KMS-11 (cell line): ENCODE data around the gene AP1B1.
"Not testable (repeated sequence)": the region's sequence is repeated elsewhere in the genome, so short reads cannot be mapped to it uniquely, and the experiment has no call there.

Experiments
- H2AFZ ChIP-seq: fragments of 200-600 bp; sonication (generic); 2 replicates; pipeline ENCODE4 v1.6.1; 2016; ENCODE audit warnings: antibody characterized with exemption, mixed run types, low read depth
- H3K27ac ChIP-seq: fragments of 200-600 bp; sonication (generic); 2 replicates; pipeline ENCODE4 v1.6.1; 2016; ENCODE audit warnings: mild to moderate bottlenecking, mixed run types
- H3K27me3 ChIP-seq: fragments of 200-600 bp; sonication (generic); 2 replicates; pipeline ENCODE4 v1.6.1; 2017; ENCODE audit warnings: mild to moderate bottlenecking, low read depth, mixed run types, moderate library complexity; ENCODE audit not compliant: insufficient read depth
- H3K36me3 ChIP-seq: fragments of 200-600 bp; sonication (generic); 2 replicates; pipeline ENCODE4 v1.6.1; 2017; ENCODE audit warnings: mild to moderate bottlenecking, mixed run types; ENCODE audit not compliant: insufficient read depth
- H3K4me1 ChIP-seq: fragments of 200-600 bp; sonication (generic); 2 replicates; pipeline ENCODE4 v1.6.1; 2016; ENCODE audit warnings: mild to moderate bottlenecking, low read depth, mixed run types; ENCODE audit not compliant: poor library complexity, severe bottlenecking
- H3K4me2 ChIP-seq: fragments of 200-600 bp; sonication (generic); 2 replicates; pipeline ENCODE4 v1.7.0; 2016; ENCODE audit warnings: mild to moderate bottlenecking, mixed run types
- H3K4me3 ChIP-seq: fragments of 200-600 bp; sonication (generic); IDR thresholded peaks from 2 replicates; pipeline ENCODE4 v1.6.1; 2017; ENCODE audit warnings: low read depth, low read length, mixed read lengths; ENCODE audit not compliant: insufficient read depth
- H3K79me2 ChIP-seq: fragments of 200-600 bp; sonication (generic); 2 replicates; pipeline ENCODE4 v1.6.1; 2016; ENCODE audit warnings: low read depth, mixed run types; ENCODE audit not compliant: insufficient read depth
- H3K9ac ChIP-seq: fragments of 200-600 bp; sonication (generic); 2 replicates; pipeline ENCODE4 v1.6.1; 2016; ENCODE audit warnings: mild to moderate bottlenecking, mixed run types
- H4K20me1 ChIP-seq: fragments of 200-600 bp; sonication (generic); 2 replicates; pipeline ENCODE4 v1.6.1; 2016; ENCODE audit warnings: mild to moderate bottlenecking, mixed run types; ENCODE audit not compliant: insufficient read depth
- CTCF ChIP-seq: fragments of 200-600 bp; sonication (generic); conservative IDR thresholded peaks from 2 replicates; pipeline ENCODE4 v1.6.1; 2017; ENCODE audit warnings: low read depth, mild to moderate bottlenecking, antibody characterized with exemption, low read length, moderate library complexity, mixed read lengths

The AP1B1 gene

GRCh38 chr22:29346659-29347058 is 41.7 kb downstream of the AP1B1 start:
- H3K36me3 ChIP-seq = peaks cover 2% of the 10 kb centered on the region; the same call in 1 of the 2 replicates
- no peak overlapping the region for H3K27ac ChIP-seq
- no peaks in the 10 kb centered on the region for H3K27me3 ChIP-seq
- TF ChIP-seq CTCF = no peak
- H4K20me1 ChIP-seq = no peaks in the 10 kb centered on the region
- H3K4me2 ChIP-seq = no peak overlapping the region
- H3K4me3 ChIP-seq = no peak overlapping the region
- H3K9ac ChIP-seq = no peak overlapping the region
- no peaks in the 10 kb centered on the region for H3K4me1 ChIP-seq
- no peak overlapping the region for H2AFZ ChIP-seq
- no peaks in the 10 kb centered on the region for H3K79me2 ChIP-seq

- H3K79me2 ChIP-seq = no peaks in the 10 kb centered on the region
- no peak overlapping the region for H3K4me2 ChIP-seq
- no peaks in the 10 kb centered on the region for H3K4me1 ChIP-seq
- H3K4me3 ChIP-seq = no peak overlapping the region
- no peak overlapping the region for H2AFZ ChIP-seq
- TF ChIP-seq CTCF = no peak
- peaks cover 2% of the 10 kb centered on the region; the same call in 1 of the 2 replicates for H3K36me3 ChIP-seq
- H4K20me1 ChIP-seq = no peaks in the 10 kb centered on the region
- H3K9ac ChIP-seq = no peak overlapping the region
- H3K27ac ChIP-seq = no peak overlapping the region
- no peaks in the 10 kb centered on the region for H3K27me3 ChIP-seq
These were observed 42.4 kb downstream of the AP1B1 start for GRCh38 chr22:29345932-29346331.

GRCh38 chr22:29344889-29345288 is 43.5 kb downstream of the AP1B1 start:
- not testable (repeated sequence) for H3K36me3 ChIP-seq, H3K4me3 ChIP-seq, H3K79me2 ChIP-seq, H3K9ac ChIP-seq, H2AFZ ChIP-seq, H3K27ac ChIP-seq, H3K4me2 ChIP-seq, H3K27me3 ChIP-seq, H3K4me1 ChIP-seq, H4K20me1 ChIP-seq

- Histone ChIP-seq H3K4me3 (no peak overlapping the region), H3K79me2 (no peaks in the 10 kb centered on the region), H3K9ac (no peak overlapping the region), H3K4me1 (no peaks in the 10 kb centered on the region), H2AFZ (no peak overlapping the region), H3K27ac (no peak overlapping the region), H3K36me3 (peaks cover 2% of the 10 kb centered on the region; the same call in 1 of the 2 replicates), H3K4me2 (no peak overlapping the region), H3K27me3 (no peaks in the 10 kb centered on the region), H4K20me1 (no peaks in the 10 kb centered on the region)
- no peak for TF ChIP-seq CTCF
These were observed 44.2 kb downstream of the AP1B1 start for GRCh38 chr22:29344137-29344536.

- H3K36me3 ChIP-seq = peaks cover 2% of the 10 kb centered on the region; the same call in 1 of the 2 replicates
- H3K9ac ChIP-seq = no peak overlapping the region
These were observed 45.0 kb downstream of the AP1B1 start for GRCh38 chr22:29343313-29343805.

More at GRCh38 chr22:29343313-29343805, 45.0 kb downstream of the AP1B1 start:
- Histone ChIP-seq H3K27ac (no peak overlapping the region), H2AFZ (no peak overlapping the region), H3K4me3 (no peak overlapping the region), H3K27me3 (no peaks in the 10 kb centered on the region), H3K79me2 (no peaks in the 10 kb centered on the region), H3K4me2 (no peak overlapping the region), H4K20me1 (no peaks in the 10 kb centered on the region), H3K4me1 (no peaks in the 10 kb centered on the region)
- TF ChIP-seq CTCF = no peak
